GM23338 (cell line): ENCODE data around the gene L2HGDH. TPM values are rescaled to one million over a fixed set of nuclear protein-coding genes. Genes with fewer than 3 reads are reported as not detected.

Experiments used
- ATAC-seq: fragments of 200-7000 bp; cut with Tn5 transposase; 3 replicates; pipeline ENCODE4 v1.9.1; 2020
- DNase-seq: peaks from one replicate; pipeline ENCODE4 v3.0.0-alpha.2; 2015; ENCODE audit warnings: low spot score
- H2AFZ ChIP-seq: fragments of 200-600 bp; sonication (generic); 2 replicates; pipeline ENCODE4 v1.8.0; 2016; ENCODE audit warnings: antibody characterized with exemption, mild to moderate bottlenecking, moderate library complexity
- H3F3A ChIP-seq: fragments of 200-600 bp; sonication (generic); replicated peaks from 2 replicates; pipeline ENCODE4 v1.8.0; 2017; ENCODE audit warnings: antibody characterized with exemption, mixed run types, low read depth
- H3K27ac ChIP-seq: fragments of 200-600 bp; sonication (generic); 2 replicates; pipeline ENCODE4 v1.6.1; 2016; ENCODE audit warnings: low read depth
- H3K27me3 ChIP-seq: fragments of 200-600 bp; sonication (generic); 2 replicates; pipeline ENCODE4 v1.8.0; 2016; ENCODE audit warnings: mild to moderate bottlenecking, mixed run types, moderate library complexity; ENCODE audit not compliant: insufficient read depth
- H3K36me3 ChIP-seq: fragments of 200-600 bp; sonication (generic); 2 replicates; pipeline ENCODE4 v1.8.0; 2016; ENCODE audit warnings: mild to moderate bottlenecking; ENCODE audit not compliant: insufficient read depth
- H3K4me1 ChIP-seq: fragments of 200-600 bp; sonication (generic); 2 replicates; pipeline ENCODE4 v1.8.0; 2016; ENCODE audit warnings: mild to moderate bottlenecking, moderate library complexity; ENCODE audit not compliant: insufficient read depth
- H3K4me2 ChIP-seq: fragments of 200-600 bp; sonication (generic); 2 replicates; pipeline ENCODE4 v1.7.1; 2017; ENCODE audit warnings: mixed run types
- H3K4me3 ChIP-seq: fragments of 200-600 bp; sonication (generic); 2 replicates; pipeline ENCODE4 v1.6.1; 2016; ENCODE audit warnings: mixed run types
- H3K79me2 ChIP-seq: fragments of 200-600 bp; sonication (generic); replicated peaks from 2 replicates; pipeline ENCODE4 v1.8.0; 2017; ENCODE audit warnings: mild to moderate bottlenecking; ENCODE audit not compliant: insufficient read depth
- H3K9me2 ChIP-seq: fragments of 200-600 bp; sonication (generic); 2 replicates; pipeline ENCODE4 v1.8.0; 2017; ENCODE audit not compliant: insufficient read depth
- H4K20me1 ChIP-seq: fragments of 200-600 bp; sonication (generic); replicated peaks from 2 replicates; pipeline ENCODE4 v1.8.0; 2017; ENCODE audit warnings: mild to moderate bottlenecking; ENCODE audit not compliant: insufficient read depth
- H3K27ac Mint-ChIP-seq: 2 replicates; pipeline ENCODE4 v1.8.0; 2020; ENCODE audit warnings: inconsistent platforms, mild to moderate bottlenecking, moderate library complexity, mixed read lengths
- H3K27me3 Mint-ChIP-seq: 3 replicates; pipeline ENCODE4 v1.8.0; 2022; ENCODE audit warnings: low read depth, mild to moderate bottlenecking, moderate library complexity, mixed read lengths, inconsistent platforms; ENCODE audit not compliant: insufficient read depth, poor library complexity
- H3K36me3 Mint-ChIP-seq: 3 replicates; pipeline ENCODE4 v1.8.0; 2021; ENCODE audit warnings: low read depth, mild to moderate bottlenecking, inconsistent platforms, moderate library complexity, mixed read lengths
- H3K4me1 Mint-ChIP-seq: 3 replicates; pipeline ENCODE4 v1.8.0; 2020; ENCODE audit warnings: mild to moderate bottlenecking, inconsistent platforms, mixed read lengths
- H3K4me3 Mint-ChIP-seq: 3 replicates; pipeline ENCODE4 v1.8.0; 2021; ENCODE audit warnings: moderate library complexity, mild to moderate bottlenecking, inconsistent platforms, mixed read lengths
- H3K9me3 Mint-ChIP-seq: 3 replicates; pipeline ENCODE4 v1.8.0; 2020; ENCODE audit warnings: moderate library complexity, mild to moderate bottlenecking, inconsistent platforms, mixed read lengths
- CREB1 ChIP-seq: fragments of 250-450 bp; sonication (Bioruptor Pico); IDR thresholded peaks from 2 replicates; pipeline ENCODE4 v1.5.0; 2020; ENCODE audit warnings: low read depth, mild to moderate bottlenecking, moderate library complexity
- EZH2 ChIP-seq: fragments of 200-600 bp; sonication (generic); IDR thresholded peaks from one replicate; pipeline ENCODE4 v1.8.0; 2017; ENCODE audit warnings: antibody characterized with exemption, mild to moderate bottlenecking, low read depth; ENCODE audit not compliant: unreplicated experiment
- EZH2phosphoT487 ChIP-seq: fragments of 200-600 bp; sonication (generic); IDR thresholded peaks from one replicate; pipeline ENCODE4 v1.8.1; 2018; ENCODE audit warnings: antibody characterized with exemption; ENCODE audit not compliant: unreplicated experiment
- NANOG ChIP-seq: IDR thresholded peaks from 2 replicates; pipeline ENCODE4 v1.6.1; 2016; ENCODE audit warnings: antibody characterized with exemption, borderline replicate concordance
- STAT1 ChIP-seq: IDR thresholded peaks from one replicate; pipeline ENCODE4 v1.6.1; 2016; ENCODE audit warnings: antibody characterized with exemption; ENCODE audit not compliant: unreplicated experiment
- ZNF114 ChIP-seq: fragments of 250-450 bp; sonication (Bioruptor Pico); IDR thresholded peaks from 2 replicates; pipeline ENCODE4 v1.5.0; 2020; ENCODE audit warnings: mild to moderate bottlenecking, moderate library complexity
- ZNF331 ChIP-seq: fragments of 250-450 bp; sonication (Bioruptor Pico); IDR thresholded peaks from 2 replicates; pipeline ENCODE4 v1.5.0; 2020; ENCODE audit warnings: low read depth, mild to moderate bottlenecking, moderate library complexity
- polyA plus RNA-seq: library from polyadenylated mRNA; unstranded; fragments of >200 nt; fragmentation: Nextera tagmentation; extraction: Ambion mirVana; gene quantifications from 2 replicates; pipeline ENCODE4 v1.2.1, GENCODE V29; 2016
- total RNA-seq: library from RNA; depleted of rRNA; stranded (reverse); fragments of >200 nt; shearing (Covaris generic); gene quantifications from 2 replicates; pipeline ENCODE4 v1.2.3, GENCODE V29; 2014
- TF ChIP-seq, protein P1 (sequence below): IDR thresholded peaks from 2 replicates; pipeline ENCODE4 v1.6.1; 2016; ENCODE audit warnings: antibody characterized with exemption
- TF ChIP-seq, protein P2 (sequence below): IDR thresholded peaks from one replicate; pipeline ENCODE4 v1.6.1; 2018; ENCODE audit warnings: antibody characterized with exemption; ENCODE audit not compliant: unreplicated experiment
- TF ChIP-seq, protein P3 (sequence below), 2 experiments: fragments of 200-600 bp in 1 of 2; sonication (generic) in 1 of 2; conservative IDR thresholded peaks; 2 replicates each; pipeline versions ENCODE4 v1.5.1 to v1.6.1; 2016 to 2017; ENCODE audit warnings: antibody characterized with exemption in 2 of 2, low read depth in 2 of 2, mild to moderate bottlenecking in 2 of 2, moderate library complexity in 1 of 2

Gene L2HGDH
- total and polyA plus RNA-seq, 2 experiments from 2014 or later, result 13.5 to 28.5 TPM

DNA sequence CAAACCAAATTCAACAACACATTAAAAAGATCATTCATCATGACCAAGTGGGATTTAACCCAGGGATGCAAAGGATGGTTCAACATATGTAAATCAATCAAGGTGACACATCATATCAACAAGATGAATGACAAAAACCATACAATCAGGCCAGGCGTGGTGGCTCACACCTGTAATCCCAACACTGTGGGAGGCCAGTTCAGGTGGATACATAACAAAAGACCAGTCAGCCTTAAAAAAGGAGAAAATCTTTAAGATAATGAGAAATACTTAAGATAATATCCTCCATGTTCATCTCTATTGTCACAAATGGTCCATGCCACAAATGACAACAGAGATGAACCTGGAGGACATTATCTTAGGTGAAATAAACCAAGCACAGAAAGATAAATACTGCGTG lies 12.4 kb downstream of the L2HGDH start:
- peaks cover 67% of the 10 kb centered on the region for H3K79me2 ChIP-seq
- H3K4me3 Mint-ChIP-seq, result no peak overlapping the region
- H2AFZ ChIP-seq, result no peak overlapping the region
- no peak overlapping the region for H3K4me3 ChIP-seq
- H3K27me3 ChIP-seq, result no peaks in the 10 kb centered on the region
- H3K27ac Mint-ChIP-seq, result peak overlapping the region; percentile 78; the same call in 1 of the 2 replicates
- 0 out of 2 replicates have a peak, but pooled peaks cover 4% of the 10 kb centered on the region for H3K4me1 ChIP-seq
- H3K36me3 ChIP-seq, result 0 out of 2 replicates have a peak, but pooled peaks cover 3% of the 10 kb centered on the region
- peaks cover 8% of the 10 kb centered on the region; the same call in 2 of the 3 replicates for H3K4me1 Mint-ChIP-seq
- no peaks in the 10 kb centered on the region for H3F3A ChIP-seq
- no peaks in the 10 kb centered on the region for H3K9me2 ChIP-seq
- ATAC-seq (peak; percentile 36; the same call in 1 of the 3 replicates), DNase-seq (peak; percentile 39)
- peaks cover 10% of the 10 kb centered on the region; the same call in 2 of the 3 replicates for H3K9me3 Mint-ChIP-seq
- H3K27ac ChIP-seq, result peak overlapping the region; percentile 72
- peaks cover 44% of the 10 kb centered on the region for H3K36me3 Mint-ChIP-seq
- H3K4me2 ChIP-seq, result 0 out of 2 replicates have a peak overlapping the region, but pooled peaks have one; percentile 17
- H3K27me3 Mint-ChIP-seq, result peaks cover 3% of the 10 kb centered on the region
- TF ChIP-seq ZNF331 (CRISPR knock-in tag), result no peak
- peak; percentile 78 for TF ChIP-seq NANOG
- H4K20me1 ChIP-seq, result no peaks in the 10 kb centered on the region

DNA sequence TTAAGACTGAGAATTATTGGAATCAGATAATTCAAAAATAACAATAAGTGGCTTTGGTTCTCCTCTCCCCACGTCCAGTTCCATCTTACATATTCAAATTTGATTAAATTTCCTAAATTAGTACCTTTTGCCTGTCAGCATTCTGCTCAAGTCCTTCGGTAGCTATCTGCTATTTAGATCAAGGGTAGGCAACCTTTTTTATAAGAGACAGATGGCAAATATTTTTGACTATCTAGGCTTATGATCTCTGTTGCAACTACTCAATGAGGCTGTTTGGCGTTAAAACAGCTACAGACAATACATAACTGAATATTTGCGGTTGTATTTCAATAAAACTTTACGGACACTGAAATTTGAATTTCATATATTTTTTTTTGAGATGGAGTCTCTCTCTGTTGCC lies 21.7 kb downstream of the L2HGDH start:
- Histone ChIP-seq H3K4me2 (no peak overlapping the region), H3K36me3 (no peaks in the 10 kb centered on the region), H3F3A (no peaks in the 10 kb centered on the region), H3K79me2 (no peaks in the 10 kb centered on the region), H3K9me2 (no peaks in the 10 kb centered on the region), H3K4me3 (no peak overlapping the region), H3K27me3 (no peaks in the 10 kb centered on the region), H2AFZ (no peak overlapping the region), H3K27ac (no peak overlapping the region), H4K20me1 (no peaks in the 10 kb centered on the region), H3K4me1 (no peaks in the 10 kb centered on the region)
- Mint-ChIP-seq H3K36me3 (peaks cover 14% of the 10 kb centered on the region), H3K27ac (no peak overlapping the region), H3K4me1 (no peaks in the 10 kb centered on the region), H3K27me3 (peaks cover 2% of the 10 kb centered on the region), H3K9me3 (no peaks in the 10 kb centered on the region), H3K4me3 (no peak overlapping the region)
- no peak for ATAC-seq
- no peak for DNase-seq
- no peak for TF ChIP-seq NANOG
- no peak for TF ChIP-seq EZH2
- TF ChIP-seq, protein P1, sequence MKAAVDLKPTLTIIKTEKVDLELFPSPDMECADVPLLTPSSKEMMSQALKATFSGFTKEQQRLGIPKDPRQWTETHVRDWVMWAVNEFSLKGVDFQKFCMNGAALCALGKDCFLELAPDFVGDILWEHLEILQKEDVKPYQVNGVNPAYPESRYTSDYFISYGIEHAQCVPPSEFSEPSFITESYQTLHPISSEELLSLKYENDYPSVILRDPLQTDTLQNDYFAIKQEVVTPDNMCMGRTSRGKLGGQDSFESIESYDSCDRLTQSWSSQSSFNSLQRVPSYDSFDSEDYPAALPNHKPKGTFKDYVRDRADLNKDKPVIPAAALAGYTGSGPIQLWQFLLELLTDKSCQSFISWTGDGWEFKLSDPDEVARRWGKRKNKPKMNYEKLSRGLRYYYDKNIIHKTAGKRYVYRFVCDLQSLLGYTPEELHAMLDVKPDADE, result no peak
- TF ChIP-seq STAT1, result no peak
- TF ChIP-seq EZH2phosphoT487, result no peak
- no peak for TF ChIP-seq ZNF114 (CRISPR knock-in tag)
- TF ChIP-seq, protein P2, sequence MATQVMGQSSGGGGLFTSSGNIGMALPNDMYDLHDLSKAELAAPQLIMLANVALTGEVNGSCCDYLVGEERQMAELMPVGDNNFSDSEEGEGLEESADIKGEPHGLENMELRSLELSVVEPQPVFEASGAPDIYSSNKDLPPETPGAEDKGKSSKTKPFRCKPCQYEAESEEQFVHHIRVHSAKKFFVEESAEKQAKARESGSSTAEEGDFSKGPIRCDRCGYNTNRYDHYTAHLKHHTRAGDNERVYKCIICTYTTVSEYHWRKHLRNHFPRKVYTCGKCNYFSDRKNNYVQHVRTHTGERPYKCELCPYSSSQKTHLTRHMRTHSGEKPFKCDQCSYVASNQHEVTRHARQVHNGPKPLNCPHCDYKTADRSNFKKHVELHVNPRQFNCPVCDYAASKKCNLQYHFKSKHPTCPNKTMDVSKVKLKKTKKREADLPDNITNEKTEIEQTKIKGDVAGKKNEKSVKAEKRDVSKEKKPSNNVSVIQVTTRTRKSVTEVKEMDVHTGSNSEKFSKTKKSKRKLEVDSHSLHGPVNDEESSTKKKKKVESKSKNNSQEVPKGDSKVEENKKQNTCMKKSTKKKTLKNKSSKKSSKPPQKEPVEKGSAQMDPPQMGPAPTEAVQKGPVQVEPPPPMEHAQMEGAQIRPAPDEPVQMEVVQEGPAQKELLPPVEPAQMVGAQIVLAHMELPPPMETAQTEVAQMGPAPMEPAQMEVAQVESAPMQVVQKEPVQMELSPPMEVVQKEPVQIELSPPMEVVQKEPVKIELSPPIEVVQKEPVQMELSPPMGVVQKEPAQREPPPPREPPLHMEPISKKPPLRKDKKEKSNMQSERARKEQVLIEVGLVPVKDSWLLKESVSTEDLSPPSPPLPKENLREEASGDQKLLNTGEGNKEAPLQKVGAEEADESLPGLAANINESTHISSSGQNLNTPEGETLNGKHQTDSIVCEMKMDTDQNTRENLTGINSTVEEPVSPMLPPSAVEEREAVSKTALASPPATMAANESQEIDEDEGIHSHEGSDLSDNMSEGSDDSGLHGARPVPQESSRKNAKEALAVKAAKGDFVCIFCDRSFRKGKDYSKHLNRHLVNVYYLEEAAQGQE, result no peak
- TF ChIP-seq, protein P3, sequence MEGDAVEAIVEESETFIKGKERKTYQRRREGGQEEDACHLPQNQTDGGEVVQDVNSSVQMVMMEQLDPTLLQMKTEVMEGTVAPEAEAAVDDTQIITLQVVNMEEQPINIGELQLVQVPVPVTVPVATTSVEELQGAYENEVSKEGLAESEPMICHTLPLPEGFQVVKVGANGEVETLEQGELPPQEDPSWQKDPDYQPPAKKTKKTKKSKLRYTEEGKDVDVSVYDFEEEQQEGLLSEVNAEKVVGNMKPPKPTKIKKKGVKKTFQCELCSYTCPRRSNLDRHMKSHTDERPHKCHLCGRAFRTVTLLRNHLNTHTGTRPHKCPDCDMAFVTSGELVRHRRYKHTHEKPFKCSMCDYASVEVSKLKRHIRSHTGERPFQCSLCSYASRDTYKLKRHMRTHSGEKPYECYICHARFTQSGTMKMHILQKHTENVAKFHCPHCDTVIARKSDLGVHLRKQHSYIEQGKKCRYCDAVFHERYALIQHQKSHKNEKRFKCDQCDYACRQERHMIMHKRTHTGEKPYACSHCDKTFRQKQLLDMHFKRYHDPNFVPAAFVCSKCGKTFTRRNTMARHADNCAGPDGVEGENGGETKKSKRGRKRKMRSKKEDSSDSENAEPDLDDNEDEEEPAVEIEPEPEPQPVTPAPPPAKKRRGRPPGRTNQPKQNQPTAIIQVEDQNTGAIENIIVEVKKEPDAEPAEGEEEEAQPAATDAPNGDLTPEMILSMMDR (conservative IDR thresholded peaks at IDR 0.05; ENCODE audit: low read depth in 2 of 2), result no peak
- no peak for TF ChIP-seq CREB1
